Breast epithelium (tissue), 4 donors: Measurements from ENCODE around the gene RELL1. TPM values are rescaled to one million over a fixed set of nuclear protein-coding genes. Genes with fewer than 3 reads are reported as not detected.

ENCODE experiments used
- DNase-seq, 2 donors: peaks; one replicate each; pipeline ENCODE4 v3.0.0-alpha.2; 2019; ENCODE audit warnings: low spot score in 2 of 2
- H3K27ac ChIP-seq, 2 donors: fragments of 200-600 bp; sonication (generic) in 1 of 2; one replicate each; pipeline ENCODE4 v1.5.1; 2016 to 2019; ENCODE audit warnings: mild to moderate bottlenecking in 1 of 2
- H3K27me3 ChIP-seq, 2 donors: fragments of 200-600 bp; sonication (generic) in 1 of 2; one replicate each; pipeline versions ENCODE4 v1.5.1 to v1.6.0; 2017 to 2019; ENCODE audit warnings: control low read depth in 1 of 2, mild to moderate bottlenecking in 1 of 2
- H3K36me3 ChIP-seq: fragments of 200-600 bp; one replicate; pipeline ENCODE4 v1.5.1; 2019
- H3K4me1 ChIP-seq, 2 donors: fragments of 200-600 bp; sonication (generic); one replicate each; pipeline ENCODE4 v1.5.1; 2016 to 2019; ENCODE audit warnings: control low read depth in 1 of 2
- H3K4me3 ChIP-seq, 3 donors: fragments of 200-600 bp; sonication (generic); 1 replicate in 2 of 3; 2 replicates in 1 of 3; pipeline ENCODE4 v1.5.1; 2016 to 2019; ENCODE audit warnings: mild to moderate bottlenecking in 3 of 3, moderate library complexity in 2 of 3
- H3K9me3 ChIP-seq, 2 donors: fragments of 200-600 bp; sonication (generic) in 1 of 2; one replicate each; pipeline ENCODE4 v1.5.1; 2016 to 2019; ENCODE audit warnings: control low read depth in 1 of 2
- POLR2A ChIP-seq: fragments of 450-650 bp; IDR thresholded peaks from one replicate; pipeline ENCODE4 v1.6.1; 2016; ENCODE audit warnings: antibody characterized with exemption, mild to moderate bottlenecking, moderate library complexity
- POLR2AphosphoS5 ChIP-seq, 3 donors: sonication (generic); formaldehyde crosslinking; IDR thresholded peaks; one replicate each; pipeline ENCODE4 v1.6.1; 2017; ENCODE audit warnings: antibody characterized with exemption in 3 of 3
- intact Hi-C: fragments of 100-400 bp; cut with DNase I; formaldehyde crosslinking; loops from one replicate; pipeline ENCODE4 v1.15.1; 2023; ENCODE audit warnings: low total_unique reads
- total RNA-seq, 3 donors: library from RNA; depleted of rRNA; stranded (reverse); fragments of >200 nt; gene quantifications; one replicate each; pipeline ENCODE4 v1.1.0, GENCODE V29; 2016
- TF ChIP-seq, protein P1 (sequence below), 3 donors: fragments of 450-650 bp; IDR thresholded peaks; one replicate each; pipeline ENCODE4 v1.5.1; 2016 to 2017; ENCODE audit warnings: antibody characterized with exemption in 3 of 3, mild to moderate bottlenecking in 3 of 3, moderate library complexity in 3 of 3

RELL1 gene
- total RNA-seq, 3 donors from 2014 or later: 68.5 to 88.8 (median 76.0) TPM

- DNase-seq: no peak
Measured at GRCh38 chr4:37661772-37662171, 24.4 kb downstream of the RELL1 start.

GRCh38 chr4:37659696-37660095, 26.5 kb downstream of the RELL1 start:
- H3K4me1 ChIP-seq: peaks cover 0 to 8% of the 10 kb centered on the region in 2 donors
- H3K4me3 ChIP-seq: no peak overlapping the region
- H3K9me3 ChIP-seq: peaks cover 0 to 15% of the 10 kb centered on the region in 2 donors
- H3K27me3 ChIP-seq: no peaks in the 10 kb centered on the region
- intact Hi-C loops: no loop called here
- no peak for DNase-seq
- TF ChIP-seq, protein P1, sequence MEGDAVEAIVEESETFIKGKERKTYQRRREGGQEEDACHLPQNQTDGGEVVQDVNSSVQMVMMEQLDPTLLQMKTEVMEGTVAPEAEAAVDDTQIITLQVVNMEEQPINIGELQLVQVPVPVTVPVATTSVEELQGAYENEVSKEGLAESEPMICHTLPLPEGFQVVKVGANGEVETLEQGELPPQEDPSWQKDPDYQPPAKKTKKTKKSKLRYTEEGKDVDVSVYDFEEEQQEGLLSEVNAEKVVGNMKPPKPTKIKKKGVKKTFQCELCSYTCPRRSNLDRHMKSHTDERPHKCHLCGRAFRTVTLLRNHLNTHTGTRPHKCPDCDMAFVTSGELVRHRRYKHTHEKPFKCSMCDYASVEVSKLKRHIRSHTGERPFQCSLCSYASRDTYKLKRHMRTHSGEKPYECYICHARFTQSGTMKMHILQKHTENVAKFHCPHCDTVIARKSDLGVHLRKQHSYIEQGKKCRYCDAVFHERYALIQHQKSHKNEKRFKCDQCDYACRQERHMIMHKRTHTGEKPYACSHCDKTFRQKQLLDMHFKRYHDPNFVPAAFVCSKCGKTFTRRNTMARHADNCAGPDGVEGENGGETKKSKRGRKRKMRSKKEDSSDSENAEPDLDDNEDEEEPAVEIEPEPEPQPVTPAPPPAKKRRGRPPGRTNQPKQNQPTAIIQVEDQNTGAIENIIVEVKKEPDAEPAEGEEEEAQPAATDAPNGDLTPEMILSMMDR (IDR thresholded peaks at IDR 0.05): no peak
- TF ChIP-seq POLR2AphosphoS5 (IDR thresholded peaks at IDR 0.05) (no peak), POLR2A (no peak)
- H3K36me3 ChIP-seq: no peaks in the 10 kb centered on the region
- no peak overlapping the region for H3K27ac ChIP-seq

More at GRCh38 chr4:37661772-37662171, 24.4 kb downstream of the RELL1 start:
- Histone ChIP-seq H3K4me3 (no peak overlapping the region), H3K27me3 (no peaks in the 10 kb centered on the region), H3K9me3 (peaks cover 0 to 4% of the 10 kb centered on the region in 2 donors), H3K36me3 (no peaks in the 10 kb centered on the region), H3K4me1 (peaks cover 0 to 10% of the 10 kb centered on the region in 2 donors), H3K27ac (peak overlapping the region; percentile 15 to 53)
- TF ChIP-seq POLR2A (no peak), POLR2AphosphoS5 (IDR thresholded peaks at IDR 0.05) (no peak)
- TF ChIP-seq, protein P1 (IDR thresholded peaks at IDR 0.05): no peak
- intact Hi-C loops: no loop called here

DNA sequence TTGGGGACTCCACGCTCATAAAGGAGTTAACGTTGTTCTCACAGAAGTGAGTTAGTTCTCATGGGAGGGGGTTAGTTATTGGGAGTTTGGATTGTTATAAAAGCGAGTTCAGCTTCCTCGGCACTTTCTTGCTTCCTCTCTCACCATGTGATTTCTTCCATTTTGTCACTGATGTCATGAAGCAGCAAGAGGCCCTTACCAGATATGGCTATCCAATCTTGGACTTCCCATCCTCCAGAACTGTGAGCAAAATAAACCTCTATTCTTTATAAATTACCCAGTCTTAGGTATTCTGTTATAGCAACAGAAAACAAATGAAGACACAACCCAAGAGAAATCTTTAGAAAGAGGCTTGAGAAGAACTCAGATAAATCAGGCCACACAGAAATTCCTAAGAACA, 29.5 kb downstream of the RELL1 start:
- TF ChIP-seq POLR2AphosphoS5 (IDR thresholded peaks at IDR 0.05) (no peak), POLR2A (no peak)
- TF ChIP-seq, protein P1 (IDR thresholded peaks at IDR 0.05): no peak
- no peaks in the 10 kb centered on the region for H3K4me1 ChIP-seq
- no peak overlapping the region for H3K27ac ChIP-seq
- no peaks in the 10 kb centered on the region for H3K27me3 ChIP-seq
- no peak for DNase-seq
- peaks cover 0 to 15% of the 10 kb centered on the region in 2 donors for H3K9me3 ChIP-seq
- no peak overlapping the region for H3K4me3 ChIP-seq
- H3K36me3 ChIP-seq: no peaks in the 10 kb centered on the region
- intact Hi-C loops: no loop called here

- peaks cover 0 to 15% of the 10 kb centered on the region in 2 donors for H3K9me3 ChIP-seq
- no peak overlapping the region for H3K4me3 ChIP-seq
- no peaks in the 10 kb centered on the region for H3K36me3 ChIP-seq
Measured at GRCh38 chr4:37653601-37654000, 32.6 kb downstream of the RELL1 start.

GRCh38 chr4:37652747-37653527, 33.2 kb downstream of the RELL1 start:
- intact Hi-C loops: no loop called here
- Histone ChIP-seq H3K4me1 (no peaks in the 10 kb centered on the region), H3K27me3 (no peaks in the 10 kb centered on the region), H3K36me3 (no peaks in the 10 kb centered on the region), H3K9me3 (peaks cover 0 to 15% of the 10 kb centered on the region in 2 donors), H3K27ac (no peak overlapping the region), H3K4me3 (no peak overlapping the region)
- TF ChIP-seq, protein P1 (IDR thresholded peaks at IDR 0.05): no peak
- no peak for TF ChIP-seq POLR2AphosphoS5 (IDR thresholded peaks at IDR 0.05)
- no peak for DNase-seq

More at GRCh38 chr4:37653601-37654000, 32.6 kb downstream of the RELL1 start:
- TF ChIP-seq, protein P1 (IDR thresholded peaks at IDR 0.05): no peak
- TF ChIP-seq POLR2AphosphoS5 (IDR thresholded peaks at IDR 0.05) (no peak), POLR2A (no peak)
- no peak for DNase-seq
- intact Hi-C loops: no loop called here
- no peaks in the 10 kb centered on the region for H3K4me1 ChIP-seq
- no peak overlapping the region for H3K27ac ChIP-seq
- no peaks in the 10 kb centered on the region for H3K27me3 ChIP-seq
